GM21737 (cell line): ENCODE results near the gene ACTN4.

Source experiments
- ATAC-seq: cut with Tn5 transposase; IDR thresholded peaks from one replicate; pipeline ENCODE4 v1.9.1; 2021; ENCODE audit warnings: mild to moderate bottlenecking, moderate library complexity; ENCODE audit not compliant: unreplicated experiment

The ACTN4 gene

GRCh38 chr19:38660724-38661123 is 13.3 kb downstream of the ACTN4 start:
- no peak for ATAC-seq

DNA sequence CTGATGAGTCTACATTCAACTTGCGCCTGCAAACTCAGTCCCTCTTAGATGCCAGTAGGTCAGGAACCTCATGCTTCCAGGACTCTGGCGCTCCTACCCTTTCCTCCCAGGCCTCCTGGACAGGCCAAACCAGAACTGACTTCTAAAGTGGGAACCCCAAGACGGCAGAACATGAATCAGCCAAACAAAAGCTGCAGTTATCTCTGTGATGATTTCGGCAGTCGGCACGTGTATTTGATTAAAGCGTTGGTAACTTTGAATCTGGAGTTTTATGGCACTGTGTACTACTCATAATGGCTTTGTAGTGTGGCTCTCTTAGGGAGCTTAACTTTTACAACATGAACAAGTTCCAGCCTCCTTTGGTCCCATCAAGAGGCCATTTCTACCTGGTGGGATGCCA is 13.7 kb downstream of the ACTN4 start:
- ATAC-seq = no peak

DNA sequence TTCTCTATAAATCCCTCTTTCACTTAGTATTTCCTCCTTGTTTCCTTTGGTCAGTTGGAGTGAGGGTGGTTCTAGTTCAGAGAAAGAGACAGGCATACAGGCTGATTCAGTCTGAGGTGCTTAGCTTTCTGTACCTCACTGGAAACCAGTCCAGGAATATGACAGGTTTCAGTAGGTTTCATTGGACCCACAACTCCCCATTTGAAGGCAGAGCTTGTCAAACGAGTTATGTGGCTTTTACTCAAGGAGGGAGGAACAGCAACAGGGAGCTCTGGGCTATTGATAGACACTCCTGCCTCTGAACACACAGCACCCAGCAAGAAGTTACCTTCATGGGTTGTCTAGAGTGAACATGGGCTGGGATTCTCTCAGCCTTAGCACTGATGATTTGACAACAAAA is 14.5 kb downstream of the ACTN4 start:
- ATAC-seq = no peak

GRCh38 chr19:38662537-38663155 is 15.2 kb downstream of the ACTN4 start:
- no peak for ATAC-seq

DNA sequence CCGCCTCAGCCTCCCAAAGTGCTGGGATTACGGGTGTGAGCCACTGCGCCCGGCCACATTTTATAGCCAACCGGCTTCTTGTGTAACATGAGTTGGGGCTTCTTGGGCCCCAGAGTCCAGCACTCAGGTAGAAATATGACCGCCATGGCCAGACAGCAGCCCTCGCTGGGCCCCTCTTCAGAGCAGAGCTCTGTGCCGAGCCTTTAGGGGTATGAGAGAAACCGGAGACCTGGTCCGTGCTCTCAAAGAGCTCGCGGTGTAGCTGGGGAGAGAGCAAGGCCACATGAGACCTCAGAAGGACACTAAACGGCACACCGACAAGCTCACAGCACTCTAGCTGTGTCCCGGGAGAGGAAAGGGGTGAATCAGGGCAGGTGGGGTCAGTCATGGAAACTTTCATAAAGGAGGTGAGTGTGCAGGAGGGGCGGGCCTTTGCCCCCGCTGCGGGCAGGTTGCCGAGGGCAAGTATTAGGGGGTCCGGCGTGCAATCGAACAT is 15.8 kb downstream of the ACTN4 start:
- ATAC-seq = no peak

GRCh38 chr19:38663957-38664502 is 16.6 kb downstream of the ACTN4 start:
- no peak for ATAC-seq

DNA sequence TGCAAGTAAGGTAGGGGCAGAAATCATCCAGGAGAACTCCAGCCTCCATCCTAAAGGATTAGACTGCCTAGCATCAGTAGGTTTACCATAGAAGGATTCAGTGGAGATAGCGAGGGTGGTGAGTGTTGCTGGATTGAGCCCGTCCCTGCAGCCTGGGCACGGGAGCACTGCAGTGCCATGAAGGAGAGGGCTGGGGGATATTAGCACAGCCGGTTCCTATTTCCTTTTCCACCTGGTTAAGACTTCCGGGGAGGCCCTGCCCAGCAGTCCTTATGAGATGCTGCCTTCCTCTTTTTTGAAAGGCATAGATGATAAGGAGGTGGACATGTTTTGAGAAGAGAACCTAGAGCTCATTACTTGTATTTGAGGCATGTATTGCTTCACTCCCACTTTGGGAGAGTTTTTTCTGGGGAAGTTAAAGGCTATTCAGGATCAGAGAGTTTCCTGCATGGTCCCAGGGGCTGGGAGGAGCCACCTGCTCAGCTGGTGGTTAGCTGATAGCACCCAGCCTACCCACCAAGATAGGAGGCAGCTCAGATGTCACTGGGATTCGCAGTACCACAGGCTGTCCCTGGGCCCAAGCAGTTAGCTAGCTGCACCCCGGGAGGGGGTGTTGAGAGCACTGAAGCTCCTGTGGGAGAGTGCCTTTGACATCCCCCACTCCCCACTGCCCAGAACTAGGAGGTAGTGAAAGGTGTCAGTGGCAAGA is 17.2 kb downstream of the ACTN4 start:
- no peak for ATAC-seq

DNA sequence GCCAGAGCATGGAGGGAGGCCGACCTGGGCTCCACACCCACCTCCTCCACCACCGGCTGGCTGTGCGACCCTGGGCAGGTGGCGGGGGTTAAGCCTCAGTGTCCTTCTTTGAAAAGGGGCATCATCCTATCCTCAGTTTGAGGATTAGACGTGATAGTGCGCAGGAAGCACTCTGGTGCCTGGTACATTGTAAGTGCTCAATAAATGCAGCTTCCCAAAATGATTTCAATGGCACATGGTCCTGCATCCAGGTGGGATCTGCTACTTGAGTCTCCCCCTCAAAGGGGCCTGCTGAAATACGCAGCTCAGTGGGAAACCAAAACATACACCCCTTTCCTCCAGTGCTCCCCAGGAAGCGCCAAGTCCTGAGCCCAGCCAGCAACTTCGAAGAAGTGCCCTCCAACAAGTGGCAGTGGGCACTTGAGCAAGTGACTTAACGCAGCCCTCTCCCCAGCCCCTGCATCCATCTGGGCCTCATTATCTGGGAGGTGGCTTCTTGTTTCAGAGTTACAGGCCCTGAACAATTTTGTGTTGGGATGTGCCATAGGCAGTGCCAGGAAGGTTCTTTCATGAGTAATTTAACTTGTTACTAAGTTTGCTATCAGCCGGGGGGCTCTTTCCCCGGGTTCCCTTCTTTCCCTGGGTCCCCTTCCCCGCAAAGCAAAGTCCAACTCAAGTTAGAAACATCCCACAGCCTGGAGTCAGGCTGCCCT is 17.9 kb downstream of the ACTN4 start:
- no peak for ATAC-seq

DNA sequence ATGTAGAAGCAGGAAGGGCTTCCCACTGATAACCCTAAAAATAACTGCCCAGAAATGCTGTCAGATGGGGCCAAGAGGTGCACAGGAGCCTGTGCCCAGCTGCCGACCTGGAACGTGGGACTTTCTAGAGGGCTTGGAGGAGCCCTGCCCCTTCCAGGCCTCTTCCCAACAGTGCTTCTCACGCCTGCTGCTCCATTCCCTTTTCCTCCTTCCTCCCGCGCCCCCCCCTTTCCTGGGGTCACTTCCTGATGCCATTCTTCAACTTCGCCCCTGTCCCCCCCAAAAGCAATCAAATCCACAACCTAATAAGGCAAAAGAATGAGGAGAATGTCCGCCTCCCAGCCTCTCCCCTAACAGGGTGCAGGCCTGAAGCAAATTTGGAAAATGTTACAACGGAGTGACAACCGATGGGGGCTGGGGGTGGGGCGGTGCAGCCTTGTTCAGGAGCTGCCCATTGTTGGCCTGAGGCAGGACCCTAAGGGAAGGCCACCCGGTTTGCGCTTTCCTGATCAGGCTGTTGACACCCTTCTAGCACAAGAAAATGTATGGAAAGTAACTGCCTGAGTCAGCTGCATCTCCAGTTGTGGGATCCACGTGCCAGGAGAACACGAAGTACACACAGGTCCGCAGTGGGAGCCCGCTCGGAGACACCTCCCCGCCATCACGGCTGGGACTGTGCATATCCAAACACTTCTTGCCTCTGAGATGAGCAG is 18.7 kb downstream of the ACTN4 start:
- no peak for ATAC-seq

GRCh38 chr19:38666663-38667511 is 19.4 kb downstream of the ACTN4 start:
- ATAC-seq = no peak

DNA sequence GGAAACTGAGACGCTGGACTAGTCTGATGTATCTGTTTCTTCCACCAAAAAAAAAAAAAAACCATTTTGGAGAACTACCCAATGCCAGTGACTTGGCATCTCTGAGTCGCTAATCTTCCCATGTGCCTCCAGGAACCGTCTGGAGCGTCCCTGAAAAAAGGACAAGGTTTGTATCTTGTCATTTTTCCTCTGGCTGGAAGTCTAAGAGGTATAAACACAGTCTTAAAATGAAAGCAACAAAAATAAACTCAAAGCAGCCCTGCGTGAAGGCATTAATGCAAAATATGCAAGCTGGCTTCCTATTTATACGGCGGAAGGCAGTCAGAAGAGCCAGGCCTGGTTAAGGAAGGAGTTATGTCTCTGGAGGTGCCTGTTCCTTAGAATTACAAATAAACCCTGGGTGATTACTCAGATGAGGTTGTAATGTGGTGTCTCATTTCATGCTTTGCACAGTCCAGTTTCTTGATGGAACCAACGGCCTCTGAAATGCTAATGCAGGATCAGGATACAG is 20.3 kb downstream of the ACTN4 start:
- no peak for ATAC-seq

GRCh38 chr19:38669552-38669951 is 22.1 kb downstream of the ACTN4 start:
- ATAC-seq = no peak

DNA sequence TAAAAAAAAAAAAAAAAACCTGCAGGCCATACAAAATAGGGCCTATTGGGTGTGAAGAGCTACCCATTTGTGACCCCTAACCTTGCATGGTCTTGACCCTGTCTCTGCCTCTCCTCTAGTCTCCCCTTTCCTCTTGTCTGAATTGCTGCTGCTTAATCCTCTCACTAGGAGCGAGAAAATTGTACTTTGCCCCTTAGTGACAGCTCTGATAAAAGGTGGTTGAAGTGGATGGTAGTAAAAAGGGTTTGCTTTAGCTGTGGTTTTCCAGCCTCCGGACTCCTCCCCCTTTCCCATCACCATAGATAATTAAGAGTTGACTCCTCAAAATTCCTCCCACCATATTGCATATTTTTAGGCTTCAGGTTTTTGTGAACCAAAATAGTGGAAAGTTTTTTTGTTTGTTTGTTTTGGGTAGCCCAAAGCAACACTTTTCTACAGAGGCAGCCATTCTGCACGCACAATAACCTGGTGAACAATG is 23.5 kb downstream of the ACTN4 start:
- no peak for ATAC-seq

DNA sequence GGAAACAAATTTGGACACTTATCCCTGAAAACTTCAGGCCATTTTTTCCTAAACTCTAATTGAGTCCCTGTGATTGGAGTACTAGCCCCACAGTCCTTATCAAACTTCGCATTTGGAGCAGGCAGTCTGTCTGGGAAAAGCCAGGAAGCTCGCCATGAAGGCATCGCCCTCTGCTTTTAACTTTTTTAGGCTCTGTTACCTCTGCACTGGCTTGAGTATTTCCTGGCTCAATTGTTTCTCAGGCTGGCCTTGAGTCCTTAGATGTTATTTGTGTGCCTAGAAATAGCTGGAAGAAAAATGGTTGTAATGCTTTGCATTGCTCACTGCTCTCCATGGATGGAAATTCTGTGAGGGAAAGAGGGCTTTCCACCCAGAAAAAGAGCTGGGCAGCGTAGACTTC is 24.2 kb downstream of the ACTN4 start:
- ATAC-seq = no peak

DNA sequence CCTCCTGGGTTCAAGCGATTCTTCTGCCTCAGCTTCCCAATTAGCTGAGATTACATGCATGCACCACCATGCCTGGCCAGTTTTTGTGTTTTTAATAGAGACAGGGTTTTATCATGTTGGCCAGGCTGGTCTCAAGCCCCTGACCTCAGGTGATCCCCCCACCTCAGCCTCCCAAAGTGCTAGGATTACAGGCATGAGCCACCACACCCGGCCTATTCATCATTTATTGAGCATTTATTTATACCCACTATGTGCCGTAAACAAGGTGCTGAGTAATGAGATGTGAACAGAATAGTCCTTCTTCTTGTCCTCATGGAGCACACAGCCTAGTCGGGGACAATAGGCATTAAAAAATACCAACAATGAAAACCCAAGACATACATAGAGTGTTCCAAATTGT is 25.6 kb downstream of the ACTN4 start:
- no peak for ATAC-seq

DNA sequence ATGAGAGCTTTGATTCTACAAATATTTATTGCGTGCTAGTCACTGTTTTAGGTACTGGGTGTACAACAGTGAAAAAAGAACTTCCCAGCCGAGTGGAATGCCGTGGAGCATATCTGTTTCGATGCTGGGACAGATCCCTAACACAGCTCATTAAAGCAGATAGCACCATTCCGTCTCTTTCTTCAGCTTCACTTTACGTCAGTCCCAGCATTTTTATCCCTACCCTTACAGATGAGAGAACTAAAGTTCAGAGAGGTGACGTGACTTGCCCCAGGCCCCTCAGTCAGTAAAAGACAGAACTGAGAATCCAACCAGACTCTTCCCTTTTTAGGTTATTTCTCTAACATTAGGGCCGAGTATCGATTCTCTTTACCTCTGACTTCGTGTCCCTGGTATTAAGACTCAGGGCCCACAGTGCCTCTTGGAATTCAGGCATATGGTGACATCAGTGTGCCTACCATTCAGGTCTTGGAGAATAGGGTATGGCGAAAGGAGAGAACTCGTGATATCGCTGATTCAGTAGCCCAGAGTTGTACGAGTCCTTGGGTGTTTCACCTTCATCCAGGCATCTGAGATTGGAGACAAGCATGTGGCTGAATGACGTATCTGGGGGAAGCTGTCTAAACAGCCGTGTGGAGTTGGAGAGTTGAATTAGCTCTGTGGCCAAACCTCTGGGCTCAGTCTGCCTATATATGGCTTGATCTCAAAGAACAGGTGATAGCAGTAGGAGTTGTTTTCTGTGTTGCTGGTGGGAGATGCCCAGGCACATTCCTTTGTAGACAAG is 27.1 kb downstream of the ACTN4 start:
- ATAC-seq = no peak

GRCh38 chr19:38675611-38676010 is 28.2 kb downstream of the ACTN4 start:
- ATAC-seq = no peak

DNA sequence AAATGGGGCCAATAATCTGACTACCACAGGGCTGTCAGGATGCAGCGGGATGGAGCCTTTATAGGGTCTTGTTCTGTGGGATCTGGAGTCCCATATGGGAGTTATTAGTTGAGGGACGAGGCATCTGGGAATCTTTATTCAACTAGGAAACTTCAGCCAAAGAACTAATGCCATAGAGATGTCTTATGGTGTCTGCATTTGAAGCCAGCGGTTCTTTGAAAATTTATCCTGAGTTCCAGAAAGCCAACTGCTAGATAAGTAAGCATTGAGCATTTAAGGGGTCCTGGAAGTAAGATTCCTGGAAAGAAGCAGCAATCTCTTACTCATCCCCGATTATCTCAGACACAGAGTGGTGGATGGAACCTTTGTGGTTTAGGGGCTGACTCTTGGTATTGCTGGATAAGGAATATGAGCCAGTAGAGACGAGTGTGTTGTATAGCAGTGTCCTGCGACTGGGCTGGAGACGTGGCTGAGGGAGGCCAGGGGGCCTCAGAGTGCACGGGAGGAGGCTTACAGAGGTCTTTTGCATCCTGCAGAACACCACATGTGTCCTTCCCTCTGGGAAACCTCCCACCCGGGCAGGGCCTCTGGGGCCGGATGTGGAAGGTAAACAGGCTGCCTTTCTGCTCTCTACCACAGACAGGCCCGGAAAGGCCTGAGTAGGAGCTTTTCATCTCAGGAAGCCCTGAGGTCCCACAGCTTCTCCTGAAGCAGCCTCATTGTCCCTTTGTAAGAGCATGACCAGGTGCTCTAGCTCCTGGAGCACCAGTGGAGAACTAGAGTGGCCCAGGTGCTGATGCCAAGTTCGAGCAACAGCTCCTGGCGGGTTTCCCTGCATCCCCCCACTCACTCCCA is 28.8 kb downstream of the ACTN4 start:
- ATAC-seq = no peak
